HG03175 (cell line): ENCODE results near the gene STARD10.

Experiments
- ATAC-seq: cut with Tn5 transposase; IDR thresholded peaks from one replicate; pipeline ENCODE4 v1.9.1; 2021; ENCODE audit warnings: mild to moderate bottlenecking, moderate library complexity; ENCODE audit not compliant: unreplicated experiment

Gene STARD10

DNA sequence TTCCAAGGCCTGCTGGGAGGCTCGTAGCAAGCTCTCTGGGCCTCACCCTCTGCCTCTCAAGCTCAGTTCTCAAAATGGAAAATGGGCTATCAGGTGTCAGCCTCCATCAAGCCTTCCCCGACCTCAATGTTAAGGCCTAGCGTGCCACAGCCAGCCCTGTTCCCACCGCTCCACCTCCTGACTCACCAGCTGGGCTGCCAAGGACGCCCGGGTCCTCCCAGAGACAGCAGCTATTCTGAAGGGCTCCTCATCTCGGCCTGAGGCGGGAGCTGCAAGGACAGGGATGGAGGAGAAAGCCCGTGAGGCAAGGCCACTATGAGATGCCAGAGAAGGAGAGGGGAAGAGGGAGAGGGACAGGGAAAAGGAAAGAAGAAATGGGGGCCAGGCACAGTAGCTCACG, 61.5 kb downstream of the STARD10 start:
- ATAC-seq, result no peak

DNA sequence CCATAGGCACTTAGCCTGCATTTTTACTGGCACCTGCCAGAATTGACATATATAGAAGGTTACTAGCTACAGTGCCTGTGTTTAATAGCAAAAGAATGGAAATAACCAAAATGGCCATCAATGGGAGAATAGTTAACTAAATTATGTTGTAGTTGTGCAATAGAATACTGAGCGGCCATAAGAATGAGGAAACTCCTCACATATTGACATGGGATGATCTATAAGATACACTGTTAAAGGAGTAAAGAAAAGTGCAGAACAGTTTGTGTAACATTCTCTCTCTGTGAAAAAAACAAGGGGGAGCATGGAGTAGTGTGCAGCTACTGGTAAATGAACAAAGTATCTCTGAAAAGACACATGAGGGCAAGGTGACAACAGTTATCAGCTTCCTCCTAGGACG, 63.1 kb downstream of the STARD10 start:
- no peak for ATAC-seq

- ATAC-seq, result no peak
Measured at GRCh38 chr11:72730243-72730642, 63.6 kb downstream of the STARD10 start.

DNA sequence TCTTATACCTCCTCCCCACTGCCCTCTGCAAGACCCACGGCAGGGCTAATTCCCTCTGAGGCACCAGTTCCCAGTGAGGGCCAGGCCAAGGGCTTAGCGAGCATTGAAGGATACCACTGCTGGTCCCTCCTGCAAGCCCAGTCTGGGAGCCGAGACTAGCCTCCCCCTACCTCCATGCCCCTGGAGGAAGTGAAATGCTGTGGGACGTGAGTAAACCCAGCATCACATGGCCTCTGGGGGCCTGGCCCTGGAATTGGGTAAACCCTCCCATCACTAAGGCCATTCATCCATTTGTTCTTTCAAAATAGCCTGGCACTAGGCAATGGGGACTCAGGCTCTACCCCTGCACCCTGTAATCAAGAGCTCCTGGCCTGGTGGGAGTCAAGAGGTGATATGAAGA, 66.3 kb downstream of the STARD10 start:
- ATAC-seq, result no peak

DNA sequence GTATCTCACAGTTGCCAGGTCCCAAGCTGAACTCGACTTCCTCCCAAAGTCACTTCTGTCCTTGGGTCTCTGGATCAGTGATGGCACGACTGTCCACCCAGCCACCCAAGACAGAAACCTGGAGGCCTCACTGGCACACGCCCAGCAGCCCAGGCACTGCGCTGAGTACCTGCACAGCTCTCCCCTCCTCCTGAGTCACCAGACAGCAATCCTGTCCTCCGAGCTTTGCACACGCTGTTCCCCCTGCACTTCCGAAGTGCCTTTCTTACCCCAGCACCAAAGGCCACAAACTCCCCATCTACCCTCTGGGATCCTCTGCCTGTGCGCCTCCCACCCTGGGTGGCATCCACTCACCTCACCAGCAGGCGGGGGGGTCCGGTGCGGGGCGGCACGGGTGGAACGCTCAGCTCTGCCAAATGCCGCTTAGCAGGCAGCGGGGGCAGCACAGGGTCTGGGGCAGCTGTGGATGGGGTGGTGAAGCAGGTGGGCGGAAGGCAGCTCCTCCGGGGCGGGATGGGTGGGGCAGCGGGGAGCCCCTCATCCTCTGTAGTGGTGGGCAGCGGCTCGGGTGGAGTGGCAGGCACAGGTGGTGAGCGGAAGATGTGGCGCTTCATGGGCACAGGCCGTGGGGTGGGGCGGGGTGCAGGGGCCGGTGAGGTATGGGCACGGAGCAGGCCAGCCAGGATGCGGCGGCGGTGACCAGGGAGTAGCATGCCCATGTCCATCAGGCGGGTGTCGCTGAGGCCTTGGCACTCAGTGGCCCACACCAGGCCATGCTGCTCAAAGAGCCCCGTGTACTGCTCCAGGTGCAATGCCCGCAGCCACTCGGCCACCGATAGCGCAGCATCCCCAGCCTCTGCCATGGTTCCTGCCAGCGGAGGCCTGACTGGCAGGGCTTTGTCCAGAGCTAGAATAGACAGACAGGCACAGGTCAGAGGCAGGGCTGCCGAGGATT, 67.3 kb downstream of the STARD10 start:
- no peak for ATAC-seq

DNA sequence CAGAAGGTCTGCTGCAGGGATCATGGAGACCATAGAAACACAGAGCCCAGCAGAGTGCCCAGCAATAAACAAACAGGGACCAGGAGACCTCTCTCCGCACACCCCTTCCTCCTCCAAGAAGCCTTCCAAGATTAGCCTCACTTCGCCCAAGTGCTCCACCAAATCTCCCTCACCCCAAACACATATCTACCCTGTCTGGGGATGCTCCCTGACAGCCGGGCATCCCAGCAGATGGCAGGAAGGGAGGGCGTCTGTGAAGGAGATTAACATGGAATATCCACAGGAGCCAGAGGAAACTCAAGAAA, 68.2 kb downstream of the STARD10 start:
- ATAC-seq, result no peak

DNA sequence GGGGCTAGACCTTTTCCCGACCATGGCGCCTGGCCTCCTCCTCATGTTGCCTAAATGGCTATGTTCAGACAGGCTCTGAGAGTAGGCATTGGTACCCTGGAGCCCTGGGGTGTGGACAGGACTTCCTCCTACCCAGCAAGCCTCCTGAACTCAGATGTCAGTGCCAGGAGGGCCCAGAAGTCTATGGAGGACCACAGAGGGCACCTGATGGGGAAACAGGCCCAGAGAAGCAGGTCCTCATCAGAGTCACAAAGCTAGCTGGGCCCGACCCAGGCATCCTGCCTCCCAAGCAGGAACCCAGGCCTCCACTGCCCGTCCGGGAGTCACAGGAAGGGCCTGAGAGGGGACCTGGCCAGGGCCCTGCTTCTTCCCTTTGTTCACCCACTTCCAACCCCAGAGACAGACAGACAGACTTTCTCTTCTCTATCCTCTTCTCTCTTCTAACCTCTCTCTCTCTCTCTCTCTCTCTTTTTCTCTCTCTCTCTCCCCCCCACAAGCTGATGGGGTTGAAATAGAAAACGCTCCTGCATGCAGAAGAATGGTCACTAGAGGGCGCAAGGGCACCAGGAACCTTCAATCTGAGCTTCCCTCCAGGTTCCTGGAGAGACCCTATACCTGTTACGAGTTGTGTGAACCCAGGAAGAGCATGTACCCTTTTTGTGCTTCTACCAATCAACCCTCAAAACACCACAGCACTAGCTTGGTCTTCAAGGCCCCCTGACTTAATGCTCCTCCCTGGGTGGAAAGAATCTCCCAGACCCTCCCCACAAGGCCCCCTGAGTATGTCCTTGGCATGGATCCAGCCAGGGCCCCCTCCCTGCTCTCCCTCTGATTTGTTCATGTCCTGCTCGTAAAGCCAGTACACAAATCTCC, 68.8 kb downstream of the STARD10 start:
- ATAC-seq, result no peak

DNA sequence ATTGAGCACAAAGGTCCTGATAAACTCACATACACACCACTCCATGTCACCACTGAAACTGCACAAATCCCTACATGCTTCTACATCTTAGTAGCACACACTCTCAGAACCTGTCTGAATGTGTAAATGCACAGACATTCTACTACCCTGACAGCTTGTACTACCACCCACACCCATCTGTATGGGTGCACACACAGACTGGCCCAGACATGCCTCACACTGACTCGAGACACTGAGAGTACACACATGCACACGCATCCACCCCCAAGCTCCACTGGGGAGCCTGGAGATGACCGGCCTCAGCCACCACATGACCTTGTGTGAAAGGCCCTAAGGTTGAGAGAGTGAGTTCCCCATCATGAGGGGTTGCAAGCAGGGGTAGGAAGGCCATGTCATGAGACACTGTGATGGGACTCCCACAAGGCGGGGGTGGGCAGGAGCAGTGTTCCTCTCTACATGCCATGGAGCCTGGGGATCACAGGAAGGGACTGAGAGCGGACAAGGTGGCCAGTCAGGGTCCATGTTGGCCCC, 69.8 kb downstream of the STARD10 start:
- no peak for ATAC-seq

GRCh38 chr11:72723508-72723907, 70.3 kb downstream of the STARD10 start:
- ATAC-seq, result no peak

- ATAC-seq, result peak; percentile 78
Measured at GRCh38 chr11:72722050-72722748, 71.6 kb downstream of the STARD10 start.

GRCh38 chr11:72721689-72722049, 72.2 kb downstream of the STARD10 start:
- no peak for ATAC-seq

- ATAC-seq, result no peak
Measured at GRCh38 chr11:72721276-72721675, 72.6 kb downstream of the STARD10 start.

- no peak for ATAC-seq
Measured at GRCh38 chr11:72720784-72721183, 73.1 kb downstream of the STARD10 start.

GRCh38 chr11:72720047-72720446, 73.8 kb downstream of the STARD10 start:
- no peak for ATAC-seq

DNA sequence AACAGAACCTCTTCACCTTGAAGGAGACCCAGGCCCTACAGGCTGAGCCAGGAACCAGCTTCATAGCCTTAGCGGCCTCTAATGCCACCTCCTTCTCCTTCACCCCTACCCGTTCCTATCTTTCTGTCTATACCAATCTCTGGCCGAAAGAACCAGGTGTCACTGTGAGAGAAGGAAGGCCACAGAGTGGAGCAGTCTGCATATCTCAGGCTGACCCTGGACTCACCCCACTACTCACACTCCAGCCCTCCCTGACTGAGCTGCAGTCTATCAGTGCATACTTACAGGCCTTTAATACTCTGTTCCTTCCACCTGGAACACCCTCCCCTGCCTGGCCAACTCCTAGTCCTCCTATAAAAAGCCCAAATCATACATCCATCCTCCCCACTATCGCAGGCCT, 74.3 kb downstream of the STARD10 start:
- peak; percentile 1 for ATAC-seq

DNA sequence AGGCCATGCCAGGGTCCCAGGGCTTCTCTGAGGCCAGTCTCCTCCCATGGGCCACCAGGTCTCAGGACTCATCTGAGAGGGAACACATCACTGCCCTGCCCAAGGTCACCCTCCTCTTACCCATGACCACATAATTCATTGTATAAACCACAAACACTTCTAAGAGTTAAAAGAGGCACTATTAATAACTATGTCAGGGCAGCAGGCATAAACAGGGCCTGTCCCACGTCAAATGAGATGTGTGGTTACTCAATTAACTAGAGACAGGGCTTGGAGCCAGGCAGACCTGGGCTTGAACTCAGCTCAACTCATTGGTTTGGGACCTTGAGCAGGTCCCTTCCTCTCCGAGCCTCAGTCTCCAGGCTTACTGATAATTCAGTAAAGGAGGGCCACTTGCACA, 74.7 kb downstream of the STARD10 start:
- ATAC-seq, result peak; percentile 48

DNA sequence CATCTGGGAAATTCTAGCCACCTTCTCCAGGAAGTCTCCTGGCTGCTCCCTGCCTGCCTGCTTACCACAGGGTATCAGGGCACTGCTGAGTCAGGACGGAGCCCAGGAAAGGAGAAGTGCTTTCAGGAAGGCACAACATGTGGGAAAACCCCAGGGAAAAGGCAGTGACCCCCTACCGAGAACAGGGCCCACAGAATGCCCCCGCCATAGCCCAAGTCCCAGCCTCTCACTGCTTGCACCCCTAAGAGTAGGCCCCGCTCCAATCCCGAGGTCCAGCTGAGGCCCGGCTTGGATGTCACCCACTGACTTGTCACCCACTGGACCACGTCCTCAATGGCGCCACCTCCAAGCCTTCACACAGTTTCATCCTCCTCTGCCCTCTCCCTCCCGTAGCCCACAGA, 75.7 kb downstream of the STARD10 start:
- no peak for ATAC-seq

DNA sequence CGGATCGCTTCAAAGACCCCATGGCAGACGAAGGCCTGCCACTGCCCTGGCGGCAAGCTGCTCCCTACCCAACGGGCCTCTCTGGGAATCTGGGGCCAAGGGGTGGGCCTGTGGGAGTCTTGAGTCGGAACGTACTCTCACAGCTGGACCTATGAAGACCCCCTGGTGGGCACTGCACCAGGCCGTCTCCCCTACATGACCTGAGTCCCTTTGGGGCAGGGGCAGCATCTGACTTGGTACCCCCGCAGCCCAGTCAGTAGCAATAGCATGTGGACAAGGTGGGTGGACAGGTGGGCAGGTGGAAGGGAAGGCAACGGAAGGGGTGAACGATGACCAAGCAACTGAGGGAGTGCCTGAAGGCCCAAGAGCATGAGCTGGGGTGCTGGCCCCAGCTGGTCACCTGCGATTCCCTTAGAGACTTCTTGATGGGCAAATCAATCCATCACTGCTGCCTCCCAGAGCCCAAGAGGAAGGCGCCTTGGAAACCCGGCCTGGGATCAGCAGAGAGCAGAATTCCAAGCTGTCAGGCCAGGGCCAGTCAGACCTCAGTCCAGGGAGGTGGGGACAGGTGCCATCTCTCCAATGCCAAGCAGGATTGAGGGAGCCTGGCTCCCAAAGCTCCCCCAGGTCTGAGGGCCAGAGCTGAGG, 76.9 kb downstream of the STARD10 start:
- ATAC-seq, result no peak

DNA sequence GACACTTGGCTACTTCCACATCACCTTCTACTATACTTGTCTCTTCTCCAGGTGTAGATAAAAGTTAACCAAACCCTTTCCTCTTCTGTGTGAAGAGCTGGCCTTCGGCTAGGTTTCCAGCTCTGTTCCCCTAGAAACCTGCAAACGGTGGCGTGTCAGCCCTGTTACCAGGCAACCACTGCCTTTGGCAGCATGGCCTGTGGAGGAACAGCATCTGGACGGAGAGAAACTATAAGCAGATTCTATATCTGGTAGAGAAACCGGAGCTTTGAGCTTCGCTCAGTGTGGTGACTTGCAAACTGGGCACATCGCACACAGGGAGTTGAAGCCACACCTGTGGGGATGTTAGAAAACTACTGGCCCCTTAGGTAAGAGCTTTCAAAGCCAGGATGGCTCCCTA, 77.6 kb downstream of the STARD10 start:
- no peak for ATAC-seq

DNA sequence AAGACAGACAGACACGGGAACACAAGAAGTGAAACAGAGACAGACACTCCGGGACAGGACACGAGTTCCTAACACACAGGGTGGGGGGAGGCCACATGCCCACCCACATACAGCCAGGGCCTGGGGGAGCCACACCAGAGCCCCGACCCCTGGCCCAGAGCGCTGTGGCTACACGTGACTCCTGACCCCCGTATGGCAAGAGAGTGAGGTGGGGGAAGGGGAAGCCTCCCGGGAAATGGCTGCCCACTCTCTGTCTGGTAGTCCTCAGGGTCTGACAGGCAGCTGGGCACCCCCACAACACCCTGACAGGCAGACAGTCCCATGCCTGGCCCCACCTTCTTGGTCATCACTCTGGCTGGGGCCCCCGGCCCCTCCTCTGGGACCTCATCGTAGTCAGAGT, 81.0 kb downstream of the STARD10 start:
- ATAC-seq, result no peak
